A549 (cell line): ENCODE measurements around the gene ADGRG3. TPM values are rescaled to one million over a fixed set of nuclear protein-coding genes. Genes with fewer than 3 reads are reported as not detected.

ENCODE experiments used
- ATAC-seq, 2 experiments: fragments of 200-7000 bp in 1 of 2; fragments of >200 bp in 1 of 2; cut with Nextera tagmentation in 1 of 2; cut with Tn5 transposase in 1 of 2; 3 replicates each; pipeline versions ENCODE4 v1.8.0 to v1.9.1; 2018 to 2020; ENCODE audit warnings: mild to moderate bottlenecking in 1 of 2, moderate library complexity in 1 of 2
- CTCF ChIA-PET: fragments of 300-600 bp; sonication (Branson Sonifier 250); formaldehyde crosslinking; extraction: SDS; loops from one replicate; lab custom pipeline; 2021; ENCODE audit warnings: antibody characterized with exemption, inconsistent platforms; lab: Yijun Ruan, JAX
- POLR2A ChIA-PET: fragments of 350-600 bp; formaldehyde crosslinking; extraction: SDS; loops from one replicate; lab custom pipeline; 2021; ENCODE audit warnings: antibody characterized with exemption, inconsistent platforms; lab: Yijun Ruan, JAX
- DNase-seq, 2 experiments: peaks; one replicate each; pipeline versions ENCODE4 v3.0.0 to v3.0.0-alpha.2; 2011 to 2016; ENCODE audit warnings: low read depth in 1 of 2, low spot score in 1 of 2
- FAIRE-seq: peaks from 2 replicates; lab custom pipeline; 2011; peaks lifted over from hg19 to GRCh38; lab: Jason Lieb, UNC
- H3K27ac ChIP-seq, 2 experiments: fragments of >200 bp; sonication (Bioruptor Twin); formaldehyde crosslinking; 3 replicates each; pipeline ENCODE4 v1.5.1; 2016 to 2017
- H3K4me1 ChIP-seq: fragments of >200 bp; sonication (Bioruptor Twin); formaldehyde crosslinking; 3 replicates; pipeline ENCODE4 v1.6.1; 2016
- H3K4me2 ChIP-seq: fragments of >200 bp; sonication (Bioruptor Twin); formaldehyde crosslinking; 3 replicates; pipeline ENCODE4 v1.6.1; 2016
- H3K4me3 ChIP-seq: fragments of >200 bp; sonication (Bioruptor Twin); formaldehyde crosslinking; 3 replicates; pipeline ENCODE4 v1.5.1; 2016
- H3K9me3 ChIP-seq: fragments of >200 bp; sonication (Bioruptor Twin); formaldehyde crosslinking; 3 replicates; pipeline ENCODE4 v1.6.1; 2016
- ATOH8 ChIP-seq: fragments of 250-450 bp; sonication (Bioruptor Pico); IDR thresholded peaks from 2 replicates; pipeline ENCODE4 v1.5.0; 2020; ENCODE audit warnings: low read depth, mild to moderate bottlenecking, moderate library complexity
- CBX2 ChIP-seq: fragments of 200-600 bp; sonication (generic); IDR thresholded peaks from 2 replicates; pipeline ENCODE4 v1.6.1; 2016; ENCODE audit warnings: low read depth, mild to moderate bottlenecking, borderline replicate concordance
- EHF ChIP-seq: fragments of 250-450 bp; sonication (Bioruptor Pico); IDR thresholded peaks from 2 replicates; pipeline ENCODE4 v1.5.0; 2020; ENCODE audit warnings: mild to moderate bottlenecking
- EHMT2 ChIP-seq: fragments of 200-600 bp; sonication (generic); IDR thresholded peaks from 2 replicates; pipeline ENCODE4 v1.6.1; 2016; ENCODE audit warnings: antibody characterized with exemption, low read depth, mild to moderate bottlenecking, moderate library complexity
- ELK1 ChIP-seq: fragments of 150-350 bp; IDR thresholded peaks from 2 replicates; pipeline ENCODE4 v1.6.1; 2014; ENCODE audit warnings: low read depth, mild to moderate bottlenecking, low read length
- EP300 ChIP-seq, 2 experiments: fragments of >200 bp; sonication (Bioruptor Twin); formaldehyde crosslinking; IDR thresholded peaks; 2 replicates in 1 of 2; 3 replicates in 1 of 2; pipeline ENCODE4 v1.6.1; 2016 to 2017
- FOSB ChIP-seq: fragments of 250-450 bp; sonication (Bioruptor Pico); IDR thresholded peaks from 2 replicates; pipeline ENCODE4 v1.5.0; 2020; ENCODE audit warnings: mild to moderate bottlenecking, moderate library complexity
- GATA3 ChIP-seq: IDR thresholded peaks from 2 replicates; pipeline ENCODE4 v1.6.1; 2012; ENCODE audit warnings: borderline replicate concordance
- HDAC2 ChIP-seq: fragments of 200-600 bp; sonication (generic); IDR thresholded peaks from 2 replicates; pipeline ENCODE4 v1.6.1; 2016
- HOXB13 ChIP-seq: fragments of 250-450 bp; sonication (Bioruptor Pico); IDR thresholded peaks from 2 replicates; pipeline ENCODE4 v1.5.0; 2020; ENCODE audit warnings: low read depth, mild to moderate bottlenecking, moderate library complexity
- KDM1A ChIP-seq: fragments of 200-600 bp; sonication (generic); IDR thresholded peaks from 2 replicates; pipeline ENCODE4 v1.6.1; 2016; ENCODE audit warnings: low read depth, mild to moderate bottlenecking
- KDM5A ChIP-seq: fragments of 200-600 bp; sonication (generic); IDR thresholded peaks from 2 replicates; pipeline ENCODE4 v1.6.1; 2016; ENCODE audit warnings: antibody characterized with exemption, mild to moderate bottlenecking
- MAX ChIP-seq: IDR thresholded peaks from 2 replicates; pipeline ENCODE4 v1.6.1; 2012
- NPAS2 ChIP-seq: fragments of 250-450 bp; sonication (Bioruptor Pico); IDR thresholded peaks from 2 replicates; pipeline ENCODE4 v1.8.0; 2022; ENCODE audit warnings: mild to moderate bottlenecking, moderate library complexity, borderline replicate concordance
- NR3C1 ChIP-seq: fragments of >200 bp; sonication (Bioruptor Twin); formaldehyde crosslinking; IDR thresholded peaks from 3 replicates; pipeline ENCODE4 v1.6.1; 2017
- RARB ChIP-seq: fragments of 250-450 bp; sonication (Bioruptor Pico); IDR thresholded peaks from 2 replicates; pipeline ENCODE4 v1.8.0; 2021; ENCODE audit warnings: mild to moderate bottlenecking, moderate library complexity
- REST ChIP-seq: fragments of 200-600 bp; sonication (generic); IDR thresholded peaks from 2 replicates; pipeline ENCODE4 v1.6.1; 2016; ENCODE audit warnings: antibody characterized with exemption, mild to moderate bottlenecking, moderate library complexity
- RFX5 ChIP-seq: fragments of 450-650 bp; IDR thresholded peaks from 2 replicates; pipeline ENCODE4 v1.7.1; 2014; ENCODE audit warnings: antibody characterized with exemption, mild to moderate bottlenecking, moderate library complexity
- TP53 ChIP-seq: fragments of 250-450 bp; sonication (Bioruptor Pico); IDR thresholded peaks from 2 replicates; pipeline ENCODE4 v1.5.0; 2021; ENCODE audit warnings: mild to moderate bottlenecking, moderate library complexity
- ZC3H11A ChIP-seq: fragments of 450-650 bp; IDR thresholded peaks from 2 replicates; pipeline ENCODE4 v1.6.1; 2014; ENCODE audit warnings: antibody characterized with exemption, mild to moderate bottlenecking
- ZFP36 ChIP-seq: fragments of 450-650 bp; IDR thresholded peaks from 2 replicates; pipeline ENCODE4 v1.6.1; 2014; ENCODE audit warnings: borderline replicate concordance; ENCODE audit not compliant: partially characterized antibody
- ZNF302 ChIP-seq: fragments of 250-450 bp; sonication (Bioruptor Pico); IDR thresholded peaks from 2 replicates; pipeline ENCODE4 v1.9.0; 2021; ENCODE audit warnings: inconsistent platforms, mild to moderate bottlenecking, moderate library complexity
- WGBS: methylation state at CpG from one replicate; pipeline ENCODE4 v1.1.6; 2017; ENCODE audit errors: missing lambda C conversion rate; 5-methylcytosine and 5-hydroxymethylcytosine counted together
- polyA plus RNA-seq, 4 experiments: library from polyadenylated mRNA; depleted of rRNA in 3 of 4; stranded (reverse); fragments of >200 nt; fragmentation: RNase III in 1 of 4; extraction: RNeasy Plus Mini Kit Qiagen cat#74134 plus additional on column Dnase treatment in 1 of 4; gene quantifications; 2 replicates in 3 of 4; 3 replicates in 1 of 4; pipeline ENCODE4 v1.2.3, GENCODE V29; 2011 to 2017

ADGRG3 gene
- polyA plus RNA-seq, 2 of the 4 experiments (the other 2 are of a cell fraction), result 0.25 to 0.45 TPM

- no peak for FAIRE-seq
These were observed 23.6 kb upstream of the ADGRG3 start for GRCh38 chr16:57644383-57645014.

GRCh38 chr16:57645169-57645568 is 22.9 kb upstream of the ADGRG3 start:
- CTCF ChIA-PET, result interaction anchor here (0.5 to 16.2 kb wide), 7 partner anchors 10 to 943 kb away, joined by 3 to 785 read pairs (median 64); partner anchors contain the start of gene ADGRG1
- Histone ChIP-seq H3K27ac (peak overlapping the region in 1 of 2 experiments; percentile 89; a peak in 5 of 6 replicates), H3K4me3 (no peak overlapping the region), H3K4me2 (0 out of 3 replicates have a peak overlapping the region, but pooled peaks have one; percentile 57), H3K4me1 (peaks cover 57% of the 10 kb centered on the region), H3K9me3 (no peaks in the 10 kb centered on the region)
- POLR2A ChIA-PET, result no interaction called here
- TF ChIP-seq ZC3H11A (no peak), TP53 (CRISPR knock-in tag) (no peak), EHF (CRISPR knock-in tag) (no peak), ZNF302 (CRISPR knock-in tag) (no peak), REST (no peak), EP300 (IDR thresholded peaks at IDR 0.05) (no peak), KDM1A (no peak), GATA3 (no peak), ZFP36 (no peak), RARB (CRISPR knock-in tag) (no peak), NPAS2 (CRISPR knock-in tag) (no peak), FOSB (CRISPR knock-in tag) (no peak), ELK1 (no peak), RFX5 (no peak), MAX (no peak)
- FAIRE-seq (no peak), DNase-seq (no peak), ATAC-seq (no peak)
- WGBS, result 85% methylated on average over 9 of the region's 10 CpGs

More at GRCh38 chr16:57644383-57645014, 23.6 kb upstream of the ADGRG3 start:
- no peak for DNase-seq
- H3K4me2 ChIP-seq, result no peak overlapping the region; the same call in 2 of the 3 replicates
- no peaks in the 10 kb centered on the region for H3K9me3 ChIP-seq
- no peak for ATAC-seq
- peak overlapping the region in 1 of 2 experiments; percentile 87; a peak in 1 of 6 replicates for H3K27ac ChIP-seq
- H3K4me3 ChIP-seq, result no peak overlapping the region
- peaks cover 57% of the 10 kb centered on the region for H3K4me1 ChIP-seq
- ChIA-PET POLR2A (no interaction called here), CTCF (interaction anchor here (0.5 to 16.2 kb wide), 5 partner anchors 16 to 942 kb away, joined by 3 to 785 read pairs (median 7); partner anchors contain the start of gene ADGRG1)
- 90% methylated on average over 11 of the region's 11 CpGs for WGBS
- TF ChIP-seq NR3C1 (no peak), REST (no peak), KDM5A (no peak), CBX2 (no peak), EHMT2 (no peak), HDAC2 (no peak), ATOH8 (CRISPR knock-in tag) (no peak), HOXB13 (CRISPR knock-in tag) (no peak)
- TF ChIP-seq, all 56 proteins: peak for 0
